ENCODE measurements around the gene ATG4D.

ATG4D gene

DNA sequence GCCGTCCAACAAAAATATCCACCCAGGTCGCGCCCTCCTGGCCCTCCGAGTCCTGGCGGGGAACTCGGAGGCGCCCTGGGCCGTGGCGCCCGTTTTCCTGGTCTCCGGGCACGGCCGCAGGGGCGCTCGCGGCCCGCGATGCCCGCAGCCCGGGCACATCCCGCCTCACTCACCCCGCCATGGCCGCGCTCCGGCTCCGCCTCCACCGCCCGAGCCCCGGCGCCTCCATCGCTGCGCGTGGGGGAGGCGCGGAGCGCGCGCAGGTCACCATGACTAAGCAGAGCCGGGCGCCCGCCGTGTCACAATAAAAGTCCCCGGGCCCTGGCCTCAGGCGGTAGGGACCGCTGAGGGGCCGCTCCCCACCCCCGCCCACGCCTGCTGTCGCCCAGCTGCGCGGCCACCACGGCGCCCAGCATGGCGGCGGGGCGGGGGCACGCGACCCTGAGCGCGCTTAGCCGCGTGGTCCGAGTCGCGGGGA, 41.1 kb upstream of the ATG4D start (continued):
- TF ChIP-seq, protein P1, sequence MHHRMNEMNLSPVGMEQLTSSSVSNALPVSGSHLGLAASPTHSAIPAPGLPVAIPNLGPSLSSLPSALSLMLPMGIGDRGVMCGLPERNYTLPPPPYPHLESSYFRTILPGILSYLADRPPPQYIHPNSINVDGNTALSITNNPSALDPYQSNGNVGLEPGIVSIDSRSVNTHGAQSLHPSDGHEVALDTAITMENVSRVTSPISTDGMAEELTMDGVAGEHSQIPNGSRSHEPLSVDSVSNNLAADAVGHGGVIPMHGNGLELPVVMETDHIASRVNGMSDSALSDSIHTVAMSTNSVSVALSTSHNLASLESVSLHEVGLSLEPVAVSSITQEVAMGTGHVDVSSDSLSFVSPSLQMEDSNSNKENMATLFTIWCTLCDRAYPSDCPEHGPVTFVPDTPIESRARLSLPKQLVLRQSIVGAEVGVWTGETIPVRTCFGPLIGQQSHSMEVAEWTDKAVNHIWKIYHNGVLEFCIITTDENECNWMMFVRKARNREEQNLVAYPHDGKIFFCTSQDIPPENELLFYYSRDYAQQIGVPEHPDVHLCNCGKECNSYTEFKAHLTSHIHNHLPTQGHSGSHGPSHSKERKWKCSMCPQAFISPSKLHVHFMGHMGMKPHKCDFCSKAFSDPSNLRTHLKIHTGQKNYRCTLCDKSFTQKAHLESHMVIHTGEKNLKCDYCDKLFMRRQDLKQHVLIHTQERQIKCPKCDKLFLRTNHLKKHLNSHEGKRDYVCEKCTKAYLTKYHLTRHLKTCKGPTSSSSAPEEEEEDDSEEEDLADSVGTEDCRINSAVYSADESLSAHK (tag by site-specific recombination; IDR thresholded peaks at IDR 0.05): no peak
- no peak for TF ChIP-seq ZNF473 (tag by site-specific recombination; IDR thresholded peaks at IDR 0.05)
- TF ChIP-seq SCRT1 (tag by site-specific recombination; IDR thresholded peaks at IDR 0.05; ENCODE audit: borderline replicate concordance): no peak
- no peak for TF ChIP-seq ZNF530 (tag by site-specific recombination; IDR thresholded peaks at IDR 0.05; ENCODE audit: low read depth)
- no peak for TF ChIP-seq ZNF600 (tag by site-specific recombination; IDR thresholded peaks at IDR 0.05)
- TF ChIP-seq, protein P2, sequence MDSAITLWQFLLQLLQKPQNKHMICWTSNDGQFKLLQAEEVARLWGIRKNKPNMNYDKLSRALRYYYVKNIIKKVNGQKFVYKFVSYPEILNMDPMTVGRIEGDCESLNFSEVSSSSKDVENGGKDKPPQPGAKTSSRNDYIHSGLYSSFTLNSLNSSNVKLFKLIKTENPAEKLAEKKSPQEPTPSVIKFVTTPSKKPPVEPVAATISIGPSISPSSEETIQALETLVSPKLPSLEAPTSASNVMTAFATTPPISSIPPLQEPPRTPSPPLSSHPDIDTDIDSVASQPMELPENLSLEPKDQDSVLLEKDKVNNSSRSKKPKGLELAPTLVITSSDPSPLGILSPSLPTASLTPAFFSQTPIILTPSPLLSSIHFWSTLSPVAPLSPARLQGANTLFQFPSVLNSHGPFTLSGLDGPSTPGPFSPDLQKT (IDR thresholded peaks at IDR 0.05; ENCODE audit: borderline replicate concordance, low read depth, low read length): no peak
- TF ChIP-seq RBAK (tag by site-specific recombination; IDR thresholded peaks at IDR 0.05): no peak
- TF ChIP-seq ZNF510 (tag by site-specific recombination; IDR thresholded peaks at IDR 0.05; ENCODE audit: insufficient replicate concordance): no peak
- TF ChIP-seq, protein P3, sequence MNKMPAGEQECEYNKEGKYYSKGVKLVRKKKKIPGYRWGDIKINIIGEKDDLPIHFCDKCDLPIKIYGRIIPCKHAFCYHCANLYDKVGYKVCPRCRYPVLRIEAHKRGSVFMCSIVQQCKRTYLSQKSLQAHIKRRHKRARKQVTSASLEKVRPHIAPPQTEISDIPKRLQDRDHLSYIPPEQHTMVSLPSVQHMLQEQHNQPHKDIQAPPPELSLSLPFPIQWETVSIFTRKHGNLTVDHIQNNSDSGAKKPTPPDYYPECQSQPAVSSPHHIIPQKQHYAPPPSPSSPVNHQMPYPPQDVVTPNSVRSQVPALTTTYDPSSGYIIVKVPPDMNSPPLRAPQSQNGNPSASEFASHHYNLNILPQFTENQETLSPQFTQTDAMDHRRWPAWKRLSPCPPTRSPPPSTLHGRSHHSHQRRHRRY (tag by site-specific recombination; IDR thresholded peaks at IDR 0.05): no peak
- no peak for TF ChIP-seq ZNF202 (tag by site-specific recombination; IDR thresholded peaks at IDR 0.05; ENCODE audit: borderline replicate concordance)
- no peak for TF ChIP-seq ZNF175 (tag by site-specific recombination; IDR thresholded peaks at IDR 0.05)
- TF ChIP-seq MEIS1 (CRISPR knock-in tag; IDR thresholded peaks at IDR 0.05; ENCODE audit: borderline replicate concordance): no peak
- TF ChIP-seq ZNF670 (tag by site-specific recombination; IDR thresholded peaks at IDR 0.05; ENCODE audit: low read depth): no peak
- TF ChIP-seq, protein P4, sequence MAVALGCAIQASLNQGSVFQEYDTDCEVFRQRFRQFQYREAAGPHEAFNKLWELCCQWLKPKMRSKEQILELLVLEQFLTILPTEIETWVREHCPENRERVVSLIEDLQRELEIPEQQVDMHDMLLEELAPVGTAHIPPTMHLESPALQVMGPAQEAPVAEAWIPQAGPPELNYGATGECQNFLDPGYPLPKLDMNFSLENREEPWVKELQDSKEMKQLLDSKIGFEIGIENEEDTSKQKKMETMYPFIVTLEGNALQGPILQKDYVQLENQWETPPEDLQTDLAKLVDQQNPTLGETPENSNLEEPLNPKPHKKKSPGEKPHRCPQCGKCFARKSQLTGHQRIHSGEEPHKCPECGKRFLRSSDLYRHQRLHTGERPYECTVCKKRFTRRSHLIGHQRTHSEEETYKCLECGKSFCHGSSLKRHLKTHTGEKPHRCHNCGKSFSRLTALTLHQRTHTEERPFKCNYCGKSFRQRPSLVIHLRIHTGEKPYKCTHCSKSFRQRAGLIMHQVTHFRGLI (tag by site-specific recombination; IDR thresholded peaks at IDR 0.05): peak; percentile 72; the same call in 1 of the 2 replicates
- TF ChIP-seq GFI1B (tag by site-specific recombination; IDR thresholded peaks at IDR 0.05): no peak
- no peak for TF ChIP-seq ZNF354C (tag by site-specific recombination; IDR thresholded peaks at IDR 0.05; ENCODE audit: borderline replicate concordance, low read depth)
- TF ChIP-seq ZNF423 (tag by site-specific recombination; IDR thresholded peaks at IDR 0.05): no peak
- TF ChIP-seq ZNF792 (tag by site-specific recombination; IDR thresholded peaks at IDR 0.05): no peak
- TF ChIP-seq ZNF335 (tag by site-specific recombination; conservative IDR thresholded peaks at IDR 0.05): no peak
- no peak for TF ChIP-seq ZNF404 (tag by site-specific recombination; IDR thresholded peaks at IDR 0.05)
- peak; percentile 87 for TF ChIP-seq ZNF660 (tag by site-specific recombination; IDR thresholded peaks at IDR 0.05)
- TF ChIP-seq ZNF239 (tag by site-specific recombination; IDR thresholded peaks at IDR 0.05): no peak
- TF ChIP-seq, protein P5, sequence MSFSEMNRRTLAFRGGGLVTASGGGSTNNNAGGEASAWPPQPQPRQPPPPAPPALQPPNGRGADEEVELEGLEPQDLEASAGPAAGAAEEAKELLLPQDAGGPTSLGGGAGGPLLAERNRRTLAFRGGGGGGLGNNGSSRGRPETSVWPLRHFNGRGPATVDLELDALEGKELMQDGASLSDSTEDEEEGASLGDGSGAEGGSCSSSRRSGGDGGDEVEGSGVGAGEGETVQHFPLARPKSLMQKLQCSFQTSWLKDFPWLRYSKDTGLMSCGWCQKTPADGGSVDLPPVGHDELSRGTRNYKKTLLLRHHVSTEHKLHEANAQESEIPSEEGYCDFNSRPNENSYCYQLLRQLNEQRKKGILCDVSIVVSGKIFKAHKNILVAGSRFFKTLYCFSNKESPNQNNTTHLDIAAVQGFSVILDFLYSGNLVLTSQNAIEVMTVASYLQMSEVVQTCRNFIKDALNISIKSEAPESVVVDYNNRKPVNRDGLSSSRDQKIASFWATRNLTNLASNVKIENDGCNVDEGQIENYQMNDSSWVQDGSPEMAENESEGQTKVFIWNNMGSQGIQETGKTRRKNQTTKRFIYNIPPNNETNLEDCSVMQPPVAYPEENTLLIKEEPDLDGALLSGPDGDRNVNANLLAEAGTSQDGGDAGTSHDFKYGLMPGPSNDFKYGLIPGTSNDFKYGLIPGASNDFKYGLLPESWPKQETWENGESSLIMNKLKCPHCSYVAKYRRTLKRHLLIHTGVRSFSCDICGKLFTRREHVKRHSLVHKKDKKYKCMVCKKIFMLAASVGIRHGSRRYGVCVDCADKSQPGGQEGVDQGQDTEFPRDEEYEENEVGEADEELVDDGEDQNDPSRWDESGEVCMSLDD (tag by site-specific recombination; IDR thresholded peaks at IDR 0.05): 0 out of 2 replicates have a peak, but pooled peaks have one; percentile 11
- no peak for TF ChIP-seq SP2 (tag by site-specific recombination; IDR thresholded peaks at IDR 0.05)
- peak; percentile 59; the same call in 1 of the 2 replicates for TF ChIP-seq ZNF677 (tag by site-specific recombination; IDR thresholded peaks at IDR 0.05)
- no peak; the same call in 1 of the 2 replicates for TF ChIP-seq SP7 (tag by site-specific recombination; IDR thresholded peaks at IDR 0.05)
- TF ChIP-seq PRDM1 (tag by site-specific recombination; IDR thresholded peaks at IDR 0.05): no peak
- TF ChIP-seq ZNF843 (tag by site-specific recombination; IDR thresholded peaks at IDR 0.05): no peak
- TF ChIP-seq, protein P6, sequence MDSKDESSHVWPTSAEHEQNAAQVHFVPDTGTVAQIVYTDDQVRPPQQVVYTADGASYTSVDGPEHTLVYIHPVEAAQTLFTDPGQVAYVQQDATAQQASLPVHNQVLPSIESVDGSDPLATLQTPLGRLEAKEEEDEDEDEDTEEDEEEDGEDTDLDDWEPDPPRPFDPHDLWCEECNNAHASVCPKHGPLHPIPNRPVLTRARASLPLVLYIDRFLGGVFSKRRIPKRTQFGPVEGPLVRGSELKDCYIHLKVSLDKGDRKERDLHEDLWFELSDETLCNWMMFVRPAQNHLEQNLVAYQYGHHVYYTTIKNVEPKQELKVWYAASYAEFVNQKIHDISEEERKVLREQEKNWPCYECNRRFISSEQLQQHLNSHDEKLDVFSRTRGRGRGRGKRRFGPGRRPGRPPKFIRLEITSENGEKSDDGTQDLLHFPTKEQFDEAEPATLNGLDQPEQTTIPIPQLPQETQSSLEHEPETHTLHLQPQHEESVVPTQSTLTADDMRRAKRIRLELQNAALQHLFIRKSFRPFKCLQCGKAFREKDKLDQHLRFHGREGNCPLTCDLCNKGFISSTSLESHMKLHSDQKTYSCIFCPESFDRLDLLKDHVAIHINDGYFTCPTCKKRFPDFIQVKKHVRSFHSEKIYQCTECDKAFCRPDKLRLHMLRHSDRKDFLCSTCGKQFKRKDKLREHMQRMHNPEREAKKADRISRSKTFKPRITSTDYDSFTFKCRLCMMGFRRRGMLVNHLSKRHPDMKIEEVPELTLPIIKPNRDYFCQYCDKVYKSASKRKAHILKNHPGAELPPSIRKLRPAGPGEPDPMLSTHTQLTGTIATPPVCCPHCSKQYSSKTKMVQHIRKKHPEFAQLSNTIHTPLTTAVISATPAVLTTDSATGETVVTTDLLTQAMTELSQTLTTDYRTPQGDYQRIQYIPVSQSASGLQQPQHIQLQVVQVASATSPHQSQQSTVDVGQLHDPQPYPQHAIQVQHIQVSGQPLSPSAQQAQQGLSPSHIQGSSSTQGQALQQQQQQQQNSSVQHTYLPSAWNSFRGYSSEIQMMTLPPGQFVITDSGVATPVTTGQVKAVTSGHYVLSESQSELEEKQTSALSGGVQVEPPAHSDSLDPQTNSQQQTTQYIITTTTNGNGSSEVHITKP (tag by site-specific recombination; IDR thresholded peaks at IDR 0.05): peak; percentile 85
